OCI-LY1 (cell line): Measurements from ENCODE around the gene PER1.

Experiments
- H2AFZ ChIP-seq: fragments of 200-600 bp; sonication (generic), shearing (Covaris generic); 2 replicates; pipeline ENCODE4 v1.6.0; 2014; ENCODE audit warnings: antibody characterized with exemption, mild to moderate bottlenecking, low read length
- H3F3A ChIP-seq: fragments of 200-600 bp; sonication (generic), shearing (Covaris generic); 2 replicates; pipeline ENCODE4 v1.6.0; 2014; ENCODE audit warnings: mild to moderate bottlenecking, antibody characterized with exemption, low read length, moderate library complexity; ENCODE audit not compliant: insufficient read depth
- H3K27ac ChIP-seq: fragments of 200-600 bp; sonication (generic); 2 replicates; pipeline ENCODE4 v1.5.1; 2014; ENCODE audit warnings: low read length, mixed run types, mild to moderate bottlenecking, low read depth; ENCODE audit not compliant: poor library complexity, severe bottlenecking
- H3K27me3 ChIP-seq: fragments of 200-600 bp; sonication (generic); 2 replicates; pipeline ENCODE4 v1.6.0; 2014; ENCODE audit warnings: antibody characterized with exemption, mild to moderate bottlenecking, low read length, moderate library complexity; ENCODE audit not compliant: insufficient read depth
- H3K36me3 ChIP-seq: fragments of 200-600 bp; sonication (generic); 2 replicates; pipeline ENCODE4 v1.6.1; 2014; ENCODE audit warnings: mild to moderate bottlenecking, antibody characterized with exemption, low read length, moderate library complexity, mixed read lengths; ENCODE audit not compliant: insufficient read depth
- H3K4me1 ChIP-seq: fragments of 200-600 bp; sonication (generic); 2 replicates; pipeline ENCODE4 v1.5.1; 2014; ENCODE audit warnings: mild to moderate bottlenecking, low read length, moderate library complexity; ENCODE audit not compliant: insufficient read depth, severe bottlenecking
- H3K4me2 ChIP-seq: fragments of 200-600 bp; sonication (generic), shearing (Covaris generic); 2 replicates; pipeline ENCODE4 v1.6.1; 2014; ENCODE audit warnings: low read length
- H3K4me3 ChIP-seq: fragments of 200-600 bp; sonication (generic); 2 replicates; pipeline ENCODE4 v1.5.1; 2014; ENCODE audit warnings: low read length, low read depth, mild to moderate bottlenecking, mixed read lengths; ENCODE audit not compliant: poor library complexity, severe bottlenecking
- H3K79me2 ChIP-seq: fragments of 200-600 bp; shearing (Covaris generic); 2 replicates; pipeline ENCODE4 v1.6.1; 2016; ENCODE audit warnings: mixed run types, low read length, mixed read lengths; ENCODE audit not compliant: insufficient read depth
- H3K9ac ChIP-seq: fragments of 200-600 bp; sonication (generic), shearing (Covaris generic); 2 replicates; pipeline ENCODE4 v1.6.1; 2014; ENCODE audit warnings: mild to moderate bottlenecking, low read length, mixed read lengths
- H3K9me2 ChIP-seq: fragments of 200-600 bp; sonication (generic), shearing (Covaris generic); 2 replicates; pipeline ENCODE4 v1.6.1; 2014; ENCODE audit warnings: low read depth, mild to moderate bottlenecking, low read length, mixed read lengths
- H3K9me3 ChIP-seq: fragments of 200-600 bp; shearing (Covaris generic); 2 replicates; pipeline ENCODE4 v1.6.1; 2014; ENCODE audit warnings: low read length, mixed read lengths
- H4K20me1 ChIP-seq: fragments of 200-600 bp; sonication (generic), shearing (Covaris generic); 2 replicates; pipeline ENCODE4 v1.6.0; 2016; ENCODE audit warnings: mild to moderate bottlenecking, low read length; ENCODE audit not compliant: insufficient read depth
- CTCF ChIP-seq: fragments of 200-600 bp; sonication (generic), shearing (Covaris generic); IDR thresholded peaks from 2 replicates; pipeline ENCODE4 v1.5.1; 2017; ENCODE audit warnings: mild to moderate bottlenecking, antibody characterized with exemption, low read length, moderate library complexity, mixed read lengths
- EZH2 ChIP-seq: fragments of 200-600 bp; sonication (generic), shearing (Covaris generic); IDR thresholded peaks from 2 replicates; pipeline ENCODE4 v1.8.0; 2017; ENCODE audit warnings: borderline replicate concordance, mixed run types, mild to moderate bottlenecking, antibody characterized with exemption, low read length, moderate library complexity, mixed read lengths

Gene PER1

GRCh38 chr17:8121407-8121680 lies 30.9 kb downstream of the PER1 start:
- Histone ChIP-seq H3K9ac (no peak overlapping the region; the same call in 1 of the 2 replicates), H3K27ac (no peak overlapping the region)

DNA sequence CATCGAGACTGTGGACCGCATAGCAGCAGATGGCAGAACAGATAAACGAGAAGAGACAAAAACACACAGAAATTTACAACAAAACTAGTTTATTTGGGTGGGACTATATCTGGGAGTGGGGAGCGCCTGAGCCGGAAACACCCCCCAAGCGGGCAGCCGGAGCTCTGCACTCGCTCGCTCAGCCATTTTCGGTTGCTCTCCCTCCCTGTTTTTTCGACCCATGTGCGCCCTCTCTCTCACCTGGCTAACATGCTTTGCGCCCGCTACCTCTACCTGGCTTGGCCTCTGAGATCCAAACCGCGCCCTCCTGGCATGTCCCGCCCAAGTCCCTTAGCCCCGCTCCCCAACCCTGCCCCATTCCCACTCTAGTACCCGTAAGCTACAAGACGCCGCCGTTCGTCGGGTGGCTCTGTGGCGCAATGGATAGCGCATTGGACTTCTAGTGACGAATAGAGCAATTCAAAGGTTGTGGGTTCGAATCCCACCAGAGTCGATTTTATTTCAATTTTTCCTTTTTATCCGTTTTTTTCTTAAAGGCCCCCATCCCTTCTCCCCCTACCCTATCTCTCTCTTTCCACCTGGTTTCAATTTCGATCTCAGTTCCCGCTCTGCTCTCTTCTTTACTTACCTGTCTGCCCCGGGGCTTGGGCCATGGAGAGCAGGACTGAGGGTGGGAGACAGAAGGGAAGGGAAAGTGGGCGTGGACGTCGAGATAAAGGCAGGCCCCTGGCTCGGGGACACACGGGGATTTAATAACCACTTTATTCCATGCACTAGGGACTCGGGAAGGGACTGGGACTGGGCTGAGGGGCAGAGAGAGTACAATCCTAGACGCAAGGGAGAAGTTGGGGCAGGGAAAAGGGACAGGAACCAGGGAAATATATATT lies 31.4 kb downstream of the PER1 start:
- peaks cover 13% of the 10 kb centered on the region for H3K27me3 ChIP-seq
- peak overlapping the region; percentile 88 for H3K4me2 ChIP-seq
- peak overlapping the region; percentile 35 for H3K27ac ChIP-seq
- H3K4me3 ChIP-seq = peak overlapping the region; percentile 98
- H4K20me1 ChIP-seq = no peaks in the 10 kb centered on the region
- H3F3A ChIP-seq = peaks cover 6% of the 10 kb centered on the region; the same call in 1 of the 2 replicates
- H3K4me1 ChIP-seq = peaks cover 63% of the 10 kb centered on the region
- no peaks in the 10 kb centered on the region for H3K36me3 ChIP-seq
- H3K9ac ChIP-seq = peak overlapping the region; percentile 23
- TF ChIP-seq CTCF (peak; percentile 46), EZH2 (no peak)
- H3K79me2 ChIP-seq = no peaks in the 10 kb centered on the region
- no peaks in the 10 kb centered on the region for H3K9me3 ChIP-seq
- no peak overlapping the region for H2AFZ ChIP-seq
- H3K9me2 ChIP-seq = no peaks in the 10 kb centered on the region

More at GRCh38 chr17:8121407-8121680, 30.9 kb downstream of the PER1 start:
- H3F3A ChIP-seq = peaks cover 6% of the 10 kb centered on the region; the same call in 1 of the 2 replicates
- no peaks in the 10 kb centered on the region for H3K36me3 ChIP-seq
- peak overlapping the region; percentile 88 for H3K4me2 ChIP-seq
- H4K20me1 ChIP-seq = no peaks in the 10 kb centered on the region
- TF ChIP-seq CTCF (no peak), EZH2 (no peak)
- H3K27me3 ChIP-seq = peaks cover 13% of the 10 kb centered on the region
- H3K9me3 ChIP-seq = no peaks in the 10 kb centered on the region
- H2AFZ ChIP-seq = no peak overlapping the region
- no peaks in the 10 kb centered on the region for H3K79me2 ChIP-seq
- H3K4me3 ChIP-seq = peak overlapping the region; percentile 98
- H3K4me1 ChIP-seq = peaks cover 63% of the 10 kb centered on the region
- no peaks in the 10 kb centered on the region for H3K9me2 ChIP-seq

- Histone ChIP-seq H3K4me1 (peaks cover 57% of the 10 kb centered on the region), H3K9me2 (no peaks in the 10 kb centered on the region), H3F3A (peaks cover 6% of the 10 kb centered on the region; the same call in 1 of the 2 replicates), H3K9ac (peak overlapping the region; percentile 29), H3K9me3 (no peaks in the 10 kb centered on the region), H3K36me3 (no peaks in the 10 kb centered on the region), H4K20me1 (no peaks in the 10 kb centered on the region), H2AFZ (no peak overlapping the region), H3K4me3 (peak overlapping the region; percentile 98), H3K27me3 (peaks cover 13% of the 10 kb centered on the region), H3K27ac (peak overlapping the region; percentile 35), H3K79me2 (no peaks in the 10 kb centered on the region), H3K4me2 (peak overlapping the region; percentile 88)
- TF ChIP-seq CTCF (no peak), EZH2 (no peak)
These were observed 32.4 kb downstream of the PER1 start for GRCh38 chr17:8119581-8120519.
